Body of pancreas (tissue), 4 donors: ENCODE results near the gene GRAMD2A.

Experiments
- CTCF ChIP-seq, 7 experiments: fragments of 450-650 bp in 4 of 7; fragments of 200-600 bp in 3 of 7; sonication (generic) in 3 of 7; IDR thresholded peaks; one replicate each; pipeline ENCODE4 v1.5.1; 2016 to 2019; ENCODE audit warnings: antibody characterized with exemption in 7 of 7
- POLR2A ChIP-seq, 3 donors: fragments of 450-650 bp; IDR thresholded peaks; one replicate each; pipeline ENCODE4 v1.6.1; 2016; ENCODE audit warnings: antibody characterized with exemption in 3 of 3, mild to moderate bottlenecking in 2 of 3

GRCh38 chr15:72197460-72198355 is at the start of gene GRAMD2A:
- TF ChIP-seq POLR2A (IDR thresholded peaks at IDR 0.05) (no peak), CTCF (IDR thresholded peaks at IDR 0.05) (no peak)
